Pancreas (tissue), 10 donors: ENCODE data around the gene RAB1A. TPM values are rescaled to one million over a fixed set of nuclear protein-coding genes. Genes with fewer than 3 reads are reported as not detected.
"Not testable (repeated sequence)": the region's sequence is repeated elsewhere in the genome, so short reads cannot be mapped to it uniquely, and the experiment has no call there.

Experiments
- ATAC-seq, 4 donors: fragments of 200-7000 bp; cut with Tn5 transposase; one replicate each; pipeline versions ENCODE4 v1.8.0 to v1.9.1; 2020; ENCODE audit warnings: mild to moderate bottlenecking in 4 of 4, moderate library complexity in 4 of 4
- DNase-seq, 6 donors: peaks; one replicate each; pipeline ENCODE4 v3.0.0-alpha.2; 2020
- FAIRE-seq: peaks from 2 replicates; lab custom pipeline; 2012; peaks lifted over from hg19 to GRCh38; lab: Jason Lieb, UNC
- H3K27ac ChIP-seq, 4 donors: fragments of 200-600 bp; sonication (generic); 1 replicate in 3 of 4; 2 replicates in 1 of 4; pipeline versions ENCODE4 v1.5.0 to v1.8.0; 2020
- H3K27me3 ChIP-seq, 4 donors: fragments of 200-600 bp; one replicate each; pipeline ENCODE4 v1.8.0; 2021
- H3K36me3 ChIP-seq, 3 donors: fragments of 200-600 bp; sonication (generic) in 1 of 3; one replicate each; pipeline versions ENCODE4 v1.5.0 to v1.8.0; 2020 to 2021
- H3K4me1 ChIP-seq, 3 donors: fragments of 200-600 bp; one replicate each; pipeline ENCODE4 v1.8.0; 2021
- H3K4me3 ChIP-seq, 4 donors: fragments of 200-600 bp; sonication (generic) in 2 of 4; one replicate each; pipeline versions ENCODE4 v1.5.0 to v1.8.0; 2020 to 2021
- H3K9me3 ChIP-seq, 4 donors: fragments of 200-600 bp; one replicate each; pipeline ENCODE4 v1.8.0; 2021
- CTCF ChIP-seq, 4 donors: fragments of 200-600 bp; sonication (generic) in 3 of 4; IDR thresholded peaks; one replicate each; pipeline versions ENCODE4 v1.5.0 to v1.8.0; 2021; ENCODE audit warnings: antibody characterized with exemption in 4 of 4
- WGBS, 2 donors: extraction: QIAGEN DNeasy Blood & Tissue Kit; methylation state at CpG; one replicate each; pipeline ENCODE4 v1.1.7; 2013; 5-methylcytosine and 5-hydroxymethylcytosine counted together
- intact Hi-C, 3 donors: fragments of 100-400 bp; cut with DNase I; formaldehyde crosslinking; loops; one replicate each; pipeline versions ENCODE4 v1.11.1 to v1.14.2; 2022
- polyA plus RNA-seq, 2 donors: library from polyadenylated mRNA; stranded (reverse); fragments of 200-250 nt; gene quantifications; one replicate each; pipeline ENCODE4 v1.2.3, GENCODE V29; 2013
- total RNA-seq, 6 donors: library from RNA; stranded (reverse); fragmentation: NEBNext Ultra II Directional in 4 of 6; extraction: Animal tissue kit (Norgen Biotek cat#: 25700) in 4 of 6; gene quantifications; one replicate each; pipeline versions ENCODE4 v1.2.1 to v1.2.4, GENCODE V29; 2021 to 2023
- donor health status: healthy with polysubstance abuse.
- donor health status: DM: no; HTN: no; CAD: no; lungs with moderate emphysema.
- donor health status: DM: no; HTN: no; CAD: no.
- donor health status: control.
- donor health status: control.
- donor health status: Bipolar disorder and iron deficiency.
- donor health status: DM: yes; HTN: yes; CAD: no.
- donor health status: DM: no; HTN: no; CAD: no.
- donor health status: DM: no; HTN: no; CAD: no.
- donor health status: DM: yes; HTN: yes; CAD: no.

Gene RAB1A
- total and polyA plus RNA-seq, 8 donors: 43.1 to 84.0 (median 67.5) TPM

GRCh38 chr2:65137197-65137775, 7.4 kb upstream of the RAB1A start:
- Histone ChIP-seq H3K36me3 (no peaks in the 10 kb centered on the region), H3K27me3 (no peaks in the 10 kb centered on the region), H3K27ac (no peak overlapping the region), H3K4me3 (no peak overlapping the region), H3K4me1 (no peaks in the 10 kb centered on the region), H3K9me3 (no peaks in the 10 kb centered on the region)
- DNase-seq: no peak
- WGBS, 2 donors: 87 to 94% methylated on average over 2 of the region's 2 CpGs
- no peak for FAIRE-seq
- intact Hi-C loops: no loop called here
- TF ChIP-seq CTCF (IDR thresholded peaks at IDR 0.05): no peak
- no peak for ATAC-seq

- no peak overlapping the region for H3K27ac ChIP-seq
- H3K4me3 ChIP-seq: no peak overlapping the region
- FAIRE-seq (no peak), DNase-seq (no peak), ATAC-seq (no peak)
- WGBS, 2 donors: 90 to 96% methylated on average over 1 of the region's 1 CpG
- no peaks in the 10 kb centered on the region for H3K36me3 ChIP-seq
- no peaks in the 10 kb centered on the region for H3K27me3 ChIP-seq
- peaks cover 0 to under 1% (median under 1%) of the 10 kb centered on the region in 3 donors for H3K4me1 ChIP-seq
- intact Hi-C loops: no loop called here
- no peak for TF ChIP-seq CTCF (IDR thresholded peaks at IDR 0.05)
- no peaks in the 10 kb centered on the region for H3K9me3 ChIP-seq
Measured at GRCh38 chr2:65136253-65136652, 6.3 kb upstream of the RAB1A start.

- 85 to 90% methylated on average over 7 of the region's 7 CpGs for WGBS, 2 donors
Measured at GRCh38 chr2:65134158-65134557, 4.3 kb upstream of the RAB1A start.

GRCh38 chr2:65133626-65134025, 3.7 kb upstream of the RAB1A start:
- FAIRE-seq: no peak
- no peak for ATAC-seq
- intact Hi-C loops: no loop called here
- Histone ChIP-seq H3K27me3 (no peaks in the 10 kb centered on the region), H3K27ac (no peak overlapping the region), H3K9me3 (no peaks in the 10 kb centered on the region), H3K4me3 (no peak overlapping the region), H3K36me3 (no peaks in the 10 kb centered on the region), H3K4me1 (peaks cover 0 to 4% (median 3%) of the 10 kb centered on the region in 3 donors)
- WGBS, 2 donors: 63 to 67% methylated on average over 4 of the region's 4 CpGs
- no peak for TF ChIP-seq CTCF (IDR thresholded peaks at IDR 0.05)
- no peak for DNase-seq

More at GRCh38 chr2:65134158-65134557, 4.3 kb upstream of the RAB1A start:
- H3K4me3 ChIP-seq: no peak overlapping the region
- peaks cover 0 to 4% (median 3%) of the 10 kb centered on the region in 3 donors for H3K4me1 ChIP-seq
- ATAC-seq (no peak), FAIRE-seq (no peak), DNase-seq (no peak)
- H3K27ac ChIP-seq: no peak overlapping the region
- intact Hi-C loops: no loop called here
- no peaks in the 10 kb centered on the region for H3K27me3 ChIP-seq
- no peaks in the 10 kb centered on the region for H3K36me3 ChIP-seq
- TF ChIP-seq CTCF (IDR thresholded peaks at IDR 0.05): no peak
- no peaks in the 10 kb centered on the region for H3K9me3 ChIP-seq

- H3K27ac ChIP-seq, H3K27me3 ChIP-seq, FAIRE-seq, H3K4me1 ChIP-seq, H3K9me3 ChIP-seq, DNase-seq, H3K4me3 ChIP-seq, intact Hi-C loops, ATAC-seq, H3K36me3 ChIP-seq: not testable (repeated sequence)
- 88 to 90% methylated on average over 15 of the region's 15 CpGs for WGBS, 2 donors
Measured at GRCh38 chr2:65132930-65133329, 3.0 kb upstream of the RAB1A start.
